LoVo (cell line): ENCODE data around the gene ST6GALNAC3.
"Not testable (repeated sequence)": the region's sequence is repeated elsewhere in the genome, so short reads cannot be mapped to it uniquely, and the experiment has no call there.

ENCODE experiments used
- DNase-seq: peaks from one replicate; pipeline ENCODE4 v3.0.0-alpha.2; 2016; ENCODE audit warnings: low spot score

The ST6GALNAC3 gene

DNA sequence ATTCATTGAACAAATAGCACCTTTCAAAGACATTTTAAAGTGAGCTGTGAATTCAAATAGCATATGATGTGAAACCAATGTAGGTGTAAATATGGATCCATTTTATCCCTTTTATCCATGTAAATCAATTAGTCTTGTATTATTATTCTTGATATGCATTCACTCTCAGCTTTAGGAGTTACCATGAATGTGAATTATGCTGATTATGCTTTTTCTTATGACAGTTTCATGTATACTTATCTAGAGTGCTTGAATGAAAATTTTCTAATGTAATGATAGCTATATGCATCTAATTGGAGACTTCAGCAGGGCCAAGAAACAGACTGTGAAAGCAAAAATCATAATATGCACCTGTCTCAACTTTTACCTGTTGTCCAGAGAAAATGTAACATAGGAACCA, 566.2 kb downstream of the ST6GALNAC3 start:
- DNase-seq, result no peak

DNA sequence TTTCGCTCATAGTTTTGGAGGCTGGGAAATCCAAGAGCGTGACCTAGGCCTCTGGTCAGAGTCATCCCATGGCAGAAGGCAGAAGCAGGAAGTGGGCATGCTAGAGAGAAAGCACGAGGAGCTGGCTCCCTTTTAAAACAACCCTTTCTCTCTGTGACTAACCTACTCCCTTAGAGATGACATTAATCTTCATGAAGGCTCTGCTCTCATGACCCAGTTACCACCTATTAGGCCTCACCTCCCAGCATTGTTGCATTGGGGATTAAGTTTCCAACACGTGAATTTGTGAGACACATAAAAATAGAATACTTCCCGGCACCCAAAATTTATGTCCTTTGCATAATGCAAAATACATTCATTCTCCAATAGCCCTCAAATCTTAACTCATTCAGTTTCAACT, 569.6 kb downstream of the ST6GALNAC3 start:
- DNase-seq, result no peak

DNA sequence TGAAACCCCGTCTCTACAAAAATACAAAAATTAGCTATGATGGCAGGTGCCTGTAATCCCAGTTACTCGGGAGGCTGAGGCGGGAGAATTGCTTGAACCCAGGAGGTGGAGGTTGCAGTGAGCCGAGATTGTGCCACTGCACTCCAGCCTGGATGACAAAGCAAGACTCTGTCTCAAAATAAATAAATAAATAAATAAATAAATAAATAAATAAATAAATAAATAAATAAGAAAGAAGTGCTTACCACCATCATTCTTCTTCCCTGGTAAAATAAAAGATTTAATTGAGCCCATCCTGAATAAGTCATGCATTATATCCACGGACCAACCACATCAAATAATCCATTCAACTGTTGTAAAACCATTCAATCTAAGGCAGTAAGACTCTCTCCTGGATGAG, 578.3 kb downstream of the ST6GALNAC3 start:
- not testable (repeated sequence) for DNase-seq

DNA sequence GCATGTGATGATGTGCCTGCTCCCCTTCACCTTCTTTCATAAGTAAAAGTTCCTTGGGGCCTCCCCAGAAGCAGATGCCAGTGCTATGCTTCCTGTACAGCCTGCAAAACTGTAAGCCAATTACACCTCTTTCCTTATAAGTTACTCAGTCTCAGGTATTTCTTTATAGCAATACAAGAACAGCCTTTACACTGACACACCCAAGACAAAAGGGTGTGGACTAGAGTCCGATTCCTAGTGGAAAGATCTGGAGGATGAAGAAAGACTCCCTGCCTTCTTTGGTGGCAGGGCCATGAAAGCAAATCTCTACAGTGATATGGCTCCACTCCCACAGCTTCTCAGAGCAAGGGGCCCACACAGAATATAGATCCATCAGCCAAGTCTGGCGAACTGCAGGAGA, 583.1 kb downstream of the ST6GALNAC3 start:
- no peak for DNase-seq

DNA sequence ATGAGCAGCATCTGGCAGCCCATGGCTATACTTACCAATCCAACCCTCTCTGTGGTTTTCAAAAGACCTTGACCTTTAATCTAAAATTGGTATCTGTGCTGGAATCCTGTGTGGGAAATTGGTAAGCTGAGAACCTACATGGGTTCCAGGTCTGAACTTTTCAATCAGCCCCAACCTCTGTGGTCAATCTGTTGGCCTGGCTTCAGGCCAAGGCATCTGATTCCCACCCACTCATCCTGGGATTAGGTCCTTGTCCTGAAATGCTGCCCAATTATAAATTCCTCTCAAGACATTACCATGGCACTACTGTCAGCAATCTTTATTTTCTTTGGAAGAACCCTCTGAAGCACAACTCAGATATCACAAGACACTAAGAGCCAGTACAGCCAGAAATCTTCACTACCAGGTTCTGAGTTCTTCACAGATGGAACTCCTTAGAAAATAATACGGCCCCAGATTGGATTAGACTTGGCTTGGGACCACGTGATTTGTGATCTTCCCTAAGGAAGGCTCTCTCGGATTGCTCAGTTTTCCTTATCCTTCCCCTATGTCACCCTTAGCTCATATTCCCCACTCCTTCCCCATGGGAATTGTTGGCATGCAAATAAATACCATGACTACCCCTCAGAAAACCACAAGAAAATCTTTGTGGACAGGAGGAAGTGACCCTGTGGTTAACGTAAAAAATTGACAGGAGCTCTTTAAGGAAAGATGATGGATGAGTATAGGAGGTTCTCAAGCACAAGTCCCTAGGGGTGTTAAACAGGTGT, 584.8 kb downstream of the ST6GALNAC3 start:
- peak; percentile 29 for DNase-seq

DNA sequence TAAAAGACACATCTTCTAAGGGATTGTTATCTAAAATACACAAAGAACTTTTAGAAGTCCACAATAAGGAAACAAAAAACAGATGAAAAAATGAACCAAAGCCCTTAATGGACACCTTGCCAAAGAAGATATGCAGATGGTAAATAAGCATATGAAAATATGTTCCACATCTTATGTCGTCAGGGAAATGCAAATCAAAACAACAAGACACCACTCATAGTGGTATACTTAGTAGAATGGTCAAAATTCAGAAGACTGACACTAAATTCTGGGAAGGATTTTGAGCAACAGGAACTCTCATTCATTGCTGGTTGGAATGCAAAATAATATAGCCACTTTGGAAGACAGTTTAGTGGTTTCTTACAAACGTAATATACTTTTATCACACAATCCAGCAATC, 587.0 kb downstream of the ST6GALNAC3 start:
- DNase-seq, result no peak

DNA sequence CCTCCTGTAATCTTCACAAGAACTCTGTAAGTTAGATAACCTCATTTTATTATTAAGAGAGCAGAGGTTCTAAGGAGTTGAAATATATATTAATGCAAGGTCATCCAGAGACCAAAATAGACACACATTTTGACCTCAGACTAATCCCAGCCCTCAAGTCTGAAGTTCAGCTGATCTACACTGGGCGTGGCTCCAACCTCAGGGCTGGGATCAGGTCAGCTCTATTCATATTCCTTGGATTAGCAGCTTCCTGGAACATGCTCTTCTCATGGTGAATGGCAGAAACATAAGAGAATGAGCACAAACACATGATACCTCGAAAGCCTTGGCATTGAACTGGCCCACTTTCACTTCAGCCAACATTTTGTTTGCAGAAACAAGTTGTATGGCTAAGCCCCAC, 592.0 kb downstream of the ST6GALNAC3 start:
- DNase-seq, result no peak

DNA sequence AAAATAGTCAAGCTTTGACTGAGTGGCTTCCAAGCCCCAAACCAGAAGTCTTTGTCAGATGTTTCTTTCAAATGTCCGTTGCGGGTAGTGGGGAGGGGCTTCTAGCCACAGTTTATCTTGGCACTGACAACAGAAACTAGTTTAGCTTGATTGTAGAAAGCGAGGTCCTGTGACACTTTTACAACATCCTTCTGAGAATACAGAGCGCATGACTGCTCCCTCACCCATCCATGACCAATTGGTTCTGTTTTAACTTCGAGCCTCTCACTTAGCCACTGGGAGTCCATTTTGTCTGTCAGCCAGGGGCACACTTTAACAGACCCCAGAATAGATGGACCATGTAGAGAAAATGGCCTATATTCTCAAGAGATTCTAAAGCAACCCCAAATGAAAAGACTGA, 593.5 kb downstream of the ST6GALNAC3 start:
- DNase-seq, result no peak

DNA sequence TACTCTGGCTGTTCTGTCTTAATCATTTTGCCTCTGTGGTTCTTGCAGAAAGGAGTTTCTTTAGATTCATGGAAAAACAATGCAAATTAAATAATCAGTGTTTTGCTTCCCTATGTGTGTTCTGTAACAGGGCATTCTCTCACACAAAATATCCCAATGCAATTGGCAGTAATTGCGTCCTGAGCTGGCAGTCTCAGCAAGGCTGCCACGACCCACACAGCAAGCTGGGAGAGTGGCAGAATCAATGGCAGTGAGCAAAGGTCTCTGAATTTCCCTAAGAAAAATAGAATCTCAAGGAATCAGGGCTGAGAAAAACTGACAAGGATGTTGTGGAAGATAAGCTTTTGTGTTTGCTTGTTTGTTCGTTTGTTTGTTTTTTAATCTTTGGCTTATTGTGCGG, 594.6 kb downstream of the ST6GALNAC3 start:
- DNase-seq, result no peak

DNA sequence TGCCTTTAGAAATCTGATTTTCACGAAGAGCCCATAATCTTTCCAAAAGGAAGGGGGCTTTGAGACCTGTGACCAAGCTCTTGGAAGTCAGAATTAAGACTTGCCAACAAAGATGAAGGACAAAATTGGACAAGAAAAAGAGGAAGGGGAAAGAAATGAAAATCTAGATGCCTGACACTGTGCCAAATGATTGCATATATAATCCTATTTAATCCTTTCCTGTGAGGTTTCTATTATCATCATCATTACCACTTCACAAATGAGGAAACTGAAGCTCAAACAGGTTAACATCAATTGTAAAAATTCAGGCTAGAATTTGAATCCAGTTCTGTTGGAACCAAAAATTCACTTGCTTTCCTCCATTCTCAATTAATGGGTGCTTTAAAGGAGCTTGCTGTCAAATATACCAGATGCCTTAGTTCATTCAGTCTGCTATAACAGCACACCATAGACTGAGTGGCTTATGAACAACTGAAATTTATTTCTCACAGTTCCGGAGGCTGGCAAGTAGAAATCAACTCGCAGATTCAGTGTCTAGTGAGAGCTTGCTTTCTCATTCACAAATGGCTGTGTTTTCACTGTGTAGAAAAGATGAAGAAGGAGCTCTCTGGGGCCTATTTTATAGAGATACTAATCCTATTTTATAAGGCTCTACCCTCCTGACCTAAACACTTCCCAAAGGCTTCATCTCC, 595.2 kb downstream of the ST6GALNAC3 start:
- no peak for DNase-seq

DNA sequence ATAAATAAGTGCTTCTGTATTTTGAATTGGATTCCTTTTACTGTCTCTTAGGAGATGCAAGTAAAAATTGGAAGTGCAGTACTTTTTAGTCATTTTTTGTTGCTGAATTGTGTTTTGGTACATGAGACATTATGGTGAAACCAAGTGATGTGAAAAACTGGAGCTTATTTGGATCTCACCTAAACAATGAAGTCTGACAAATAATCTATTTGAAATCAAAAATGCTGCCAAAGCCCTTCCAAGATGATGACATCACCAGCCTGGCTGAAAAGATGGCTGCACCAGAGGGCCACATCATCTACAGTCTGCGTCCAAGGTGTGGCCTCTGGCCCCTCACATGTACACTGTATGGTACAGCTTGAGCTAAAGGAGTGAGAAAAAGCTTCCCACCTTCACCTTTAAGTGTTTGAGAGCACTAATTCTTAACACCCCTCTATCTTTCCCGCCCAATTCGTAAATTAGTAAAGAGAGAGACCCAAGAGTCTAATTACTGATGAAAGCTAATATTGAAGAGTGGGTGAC, 600.2 kb downstream of the ST6GALNAC3 start:
- no peak for DNase-seq

DNA sequence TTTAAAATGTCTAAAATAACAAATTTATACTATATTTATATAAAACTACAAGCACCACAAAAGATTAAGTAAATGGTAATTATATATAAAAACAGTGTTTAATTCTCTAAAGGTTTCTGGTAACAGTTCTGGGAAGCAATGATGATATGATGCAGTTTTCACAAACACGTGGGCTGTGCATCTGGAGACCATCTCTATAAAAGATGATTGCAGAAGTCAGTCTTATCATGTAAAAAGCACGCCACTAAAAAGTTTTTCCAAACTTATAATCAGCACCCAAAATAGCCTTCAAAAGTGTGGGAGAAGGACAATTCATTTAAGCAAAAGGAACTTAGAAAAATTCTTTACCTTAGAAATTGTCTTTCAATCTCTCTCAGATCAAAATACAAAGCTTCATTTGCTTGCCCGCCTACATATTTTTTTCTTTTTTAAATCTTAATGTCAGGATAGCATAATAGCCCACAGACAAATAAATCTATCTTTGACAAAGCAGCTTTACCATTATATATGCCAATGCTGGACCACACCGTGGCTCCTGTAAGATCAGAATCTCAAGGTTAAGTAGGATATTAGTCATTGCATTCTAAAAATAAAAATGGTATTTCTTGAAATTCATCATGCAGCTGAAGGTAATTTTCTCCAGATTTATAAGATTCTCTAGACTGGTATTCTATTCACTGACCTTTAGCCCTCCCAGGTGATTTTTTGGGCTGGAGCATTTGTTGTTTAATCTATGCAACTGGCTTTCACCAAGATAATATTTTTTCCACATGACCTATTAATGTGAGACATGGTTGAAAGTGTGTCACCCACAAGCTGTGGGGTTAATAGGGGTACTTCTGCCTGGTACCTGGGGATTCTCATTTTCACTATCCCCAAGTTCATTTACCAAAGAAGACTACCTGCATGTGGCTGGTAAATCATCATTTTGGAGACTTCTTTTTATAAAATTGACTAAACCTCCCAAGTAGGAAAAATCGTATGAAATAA, 603.2 kb downstream of the ST6GALNAC3 start:
- no peak for DNase-seq

DNA sequence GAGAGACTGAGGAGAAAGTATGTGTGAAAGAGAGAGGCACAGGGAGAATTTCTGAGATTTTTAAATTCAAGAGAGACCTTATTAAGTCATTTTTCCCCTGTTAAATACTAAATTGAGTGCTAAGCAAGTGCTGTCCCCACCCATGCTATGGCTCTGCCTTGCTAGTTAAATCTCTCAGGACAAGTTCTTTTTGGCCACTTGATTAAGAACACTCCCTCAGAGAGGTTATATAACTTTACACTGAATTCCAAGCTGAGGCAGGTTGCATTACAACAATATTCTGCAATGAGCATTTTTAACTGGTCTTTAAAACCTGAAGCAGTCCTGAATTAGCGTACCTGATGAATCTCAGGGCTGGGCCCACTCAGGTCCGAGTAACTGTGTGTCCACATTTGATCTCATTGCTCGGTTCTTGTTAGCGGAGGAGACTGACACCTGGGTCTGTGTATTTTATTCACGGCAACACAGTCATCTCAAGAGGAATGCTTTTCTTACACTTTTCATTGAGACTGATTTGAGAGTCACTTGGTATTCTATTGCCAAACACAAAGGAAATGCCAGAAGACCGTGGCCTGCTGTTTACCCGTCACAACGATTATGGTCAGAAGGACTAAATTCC, 605.1 kb downstream of the ST6GALNAC3 start:
- DNase-seq, result no peak

DNA sequence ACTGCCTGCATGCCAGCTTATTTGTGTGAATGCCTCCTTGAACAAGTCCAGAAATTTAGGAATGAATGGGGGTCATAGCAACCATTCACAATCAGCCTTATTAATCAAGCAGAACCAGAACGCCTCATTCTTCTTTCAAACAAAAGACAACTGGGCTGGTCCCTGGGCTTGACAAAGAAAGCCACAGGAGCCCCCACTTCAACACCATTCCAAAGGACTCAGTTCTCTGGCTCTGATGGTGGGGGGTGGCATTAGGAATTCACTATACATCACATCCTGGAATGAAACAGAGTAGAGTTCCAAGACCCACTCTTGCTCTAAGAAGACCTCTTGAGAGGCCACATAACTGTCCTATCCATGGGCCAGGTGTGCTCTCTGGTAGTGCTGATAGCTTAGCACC, 606.1 kb downstream of the ST6GALNAC3 start:
- no peak for DNase-seq

DNA sequence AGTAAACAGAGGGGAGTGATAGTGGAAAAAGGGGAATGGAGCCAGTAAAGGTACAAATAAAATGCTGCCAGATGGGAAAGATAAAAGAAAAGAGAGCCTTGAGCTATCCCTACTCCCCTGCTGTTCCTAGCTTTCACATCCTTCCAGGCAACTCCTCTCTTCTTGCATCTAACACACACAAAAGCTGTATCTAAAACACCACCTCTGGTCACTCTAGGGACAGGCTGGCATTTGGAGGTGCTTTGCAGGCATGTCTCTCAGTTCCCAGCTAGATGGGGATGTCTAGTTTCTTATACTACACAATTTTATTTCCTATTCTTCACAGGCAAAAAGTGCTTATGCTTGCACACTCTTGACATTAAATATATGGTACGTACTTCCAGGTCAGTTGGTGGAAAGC, 607.6 kb downstream of the ST6GALNAC3 start:
- DNase-seq, result no peak
